ENCODE results near the gene ADPRS.

Gene ADPRS

DNA sequence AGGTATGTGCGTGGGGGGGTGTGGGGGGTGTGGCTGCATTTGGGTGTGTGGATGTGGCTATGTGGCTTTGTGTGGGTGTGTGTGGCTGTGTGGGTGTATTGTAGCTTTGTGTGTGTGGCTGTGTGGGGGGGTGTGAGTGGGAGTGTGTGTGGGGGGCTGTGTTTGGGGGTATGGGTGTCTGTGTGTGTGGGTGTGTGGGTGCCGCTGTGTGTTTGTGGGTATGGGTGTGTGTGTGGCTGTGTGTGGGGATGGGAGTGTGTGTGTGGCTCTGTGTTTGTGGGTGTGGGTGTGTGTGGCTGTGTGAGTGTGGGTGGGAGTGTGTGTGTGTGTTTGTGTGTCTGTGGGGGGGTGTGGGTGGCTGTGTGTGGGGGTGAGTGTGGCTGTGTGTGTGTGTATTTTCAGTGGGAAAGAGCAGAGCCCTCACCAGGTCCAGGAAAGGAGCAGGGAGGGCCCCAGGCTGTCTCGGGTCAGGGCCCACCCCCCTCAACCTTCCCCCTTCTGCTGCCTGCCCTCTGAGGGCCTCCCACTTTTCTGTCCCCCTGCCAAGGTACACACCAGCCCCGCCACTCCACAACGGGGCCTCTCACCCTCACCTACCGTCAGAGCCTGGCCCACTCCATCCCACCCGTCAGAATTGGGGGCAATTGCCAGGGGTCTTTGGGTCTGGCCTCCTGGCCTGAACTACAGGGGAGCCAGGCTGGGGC is 38.3 kb downstream of the ADPRS start:
- TF ChIP-seq CTCF (IDR thresholded peaks at IDR 0.05) = no peak

DNA sequence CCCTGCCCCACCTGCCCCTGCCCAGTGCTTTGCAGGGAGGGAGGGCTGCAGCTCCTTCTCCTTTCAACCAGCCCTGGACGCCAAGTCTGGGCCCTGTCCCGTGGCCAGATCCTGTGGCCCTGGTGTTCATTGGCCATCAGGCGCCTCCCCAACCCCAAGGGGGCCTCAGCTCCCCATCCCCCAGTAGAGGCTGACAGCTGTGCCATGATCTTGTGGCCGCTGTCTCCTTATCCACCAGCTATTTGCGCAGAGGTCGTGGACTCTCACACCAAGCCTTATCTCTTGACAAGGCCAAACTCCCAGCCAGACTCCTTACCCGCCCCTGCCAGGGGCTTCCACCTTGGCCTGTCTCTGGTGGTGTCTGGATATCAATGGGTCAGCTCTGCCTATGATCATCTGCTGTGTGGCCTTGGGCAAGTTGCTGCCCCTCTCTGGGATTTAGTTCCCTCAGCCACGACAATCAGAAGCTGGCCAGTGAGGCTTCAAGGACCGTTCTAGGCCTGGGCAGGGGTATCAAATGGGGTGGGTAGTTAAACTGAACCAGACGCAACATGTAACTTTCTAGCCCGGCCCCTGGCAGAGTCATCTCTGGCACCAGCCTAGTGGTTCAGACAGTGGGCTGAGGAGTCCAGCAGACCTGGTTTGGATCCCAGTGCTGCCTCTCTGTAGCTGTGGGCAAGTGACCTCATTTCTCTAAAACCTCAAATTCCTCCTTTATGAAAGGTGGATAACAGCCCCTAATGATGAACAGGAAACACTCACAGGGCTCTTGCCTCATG is 39.6 kb downstream of the ADPRS start:
- TF ChIP-seq CTCF (IDR thresholded peaks at IDR 0.05) = no peak

DNA sequence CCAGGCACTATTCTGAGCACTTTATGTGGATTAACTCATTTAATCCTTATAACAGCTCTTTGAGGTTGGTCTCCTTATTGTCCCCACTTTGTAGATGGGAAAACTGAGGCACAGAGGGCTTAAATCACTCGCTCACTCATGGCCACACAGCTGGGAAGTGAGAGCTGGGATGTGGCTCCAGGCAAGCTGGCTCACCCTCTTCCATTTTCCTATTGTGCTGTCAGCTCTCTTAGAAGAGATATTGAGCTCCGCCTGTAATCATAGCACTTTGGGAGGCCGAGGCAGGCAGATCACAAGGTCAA is 40.2 kb downstream of the ADPRS start:
- TF ChIP-seq CTCF (IDR thresholded peaks at IDR 0.05) = no peak

- no peak for TF ChIP-seq CTCF (IDR thresholded peaks at IDR 0.05)
These were observed 43.3 kb downstream of the ADPRS start for GRCh38 chr1:36132029-36132428.

DNA sequence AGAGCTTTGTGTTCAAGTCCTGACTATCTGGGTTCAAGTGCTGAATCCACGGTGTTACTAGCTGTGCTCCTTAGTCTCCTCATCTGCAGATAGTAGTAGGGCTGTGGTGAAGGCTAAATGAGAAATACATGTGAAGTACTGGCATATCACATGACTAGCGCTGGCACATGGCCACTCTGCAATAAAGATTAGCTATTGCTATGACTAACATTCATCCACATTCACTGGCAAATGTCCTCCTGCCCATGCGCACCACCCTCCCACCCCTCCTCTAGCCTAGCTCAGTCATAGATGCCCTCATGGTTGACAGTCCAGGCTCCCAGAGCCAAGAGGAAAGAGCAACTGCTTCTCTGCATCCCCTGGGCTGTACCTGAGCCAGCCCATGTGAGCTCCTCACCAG is 44.8 kb downstream of the ADPRS start:
- TF ChIP-seq CTCF (IDR thresholded peaks at IDR 0.05) = no peak

- no peak for TF ChIP-seq CTCF (IDR thresholded peaks at IDR 0.05)
These were observed 45.3 kb downstream of the ADPRS start for GRCh38 chr1:36134031-36134430.

- peak; percentile 62 for TF ChIP-seq CTCF (IDR thresholded peaks at IDR 0.05)
These were observed 46.0 kb downstream of the ADPRS start for GRCh38 chr1:36134505-36135329.

All from LNCAP (cell line).